Esophagus muscularis mucosa (tissue), 3 donors: ENCODE measurements around the gene CCDC182.

Experiments used
- POLR2A ChIP-seq: fragments of 450-650 bp; IDR thresholded peaks from one replicate; pipeline ENCODE4 v1.6.1; 2017; ENCODE audit warnings: antibody characterized with exemption, moderate library complexity, mild to moderate bottlenecking, low read depth
- POLR2AphosphoS5 ChIP-seq, 2 donors: sonication (generic); formaldehyde crosslinking; IDR thresholded peaks; one replicate each; pipeline ENCODE4 v1.6.1; 2017; ENCODE audit warnings: antibody characterized with exemption in 2 of 2
- TF ChIP-seq, protein P1 (sequence below), 3 experiments: fragments of 200-600 bp in 2 of 3; fragments of 450-650 bp in 1 of 3; sonication (generic) in 2 of 3; IDR thresholded peaks; one replicate each; pipeline ENCODE4 v1.5.1; 2017 to 2019; ENCODE audit warnings: antibody characterized with exemption in 3 of 3, mild to moderate bottlenecking in 2 of 3, moderate library complexity in 1 of 3

DNA sequence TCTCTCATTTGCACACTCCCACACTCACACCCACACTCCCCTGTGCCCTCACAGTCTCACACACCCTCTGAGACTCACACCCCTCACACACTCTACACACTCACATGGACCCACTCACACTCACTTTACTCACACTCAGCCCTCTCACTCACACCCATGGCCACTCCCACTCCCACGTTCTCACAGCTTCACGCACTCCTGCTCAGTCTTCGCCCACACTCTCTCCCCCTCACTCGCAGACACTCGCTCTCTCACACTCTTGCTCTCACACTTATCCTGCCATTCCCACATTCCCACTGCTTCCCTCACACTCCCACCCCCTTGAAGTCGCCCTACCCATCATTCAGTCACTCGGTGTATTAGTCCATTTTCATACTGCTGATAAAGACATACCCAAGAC lies 47.9 kb downstream of the CCDC182 start:
- TF ChIP-seq, protein P1, sequence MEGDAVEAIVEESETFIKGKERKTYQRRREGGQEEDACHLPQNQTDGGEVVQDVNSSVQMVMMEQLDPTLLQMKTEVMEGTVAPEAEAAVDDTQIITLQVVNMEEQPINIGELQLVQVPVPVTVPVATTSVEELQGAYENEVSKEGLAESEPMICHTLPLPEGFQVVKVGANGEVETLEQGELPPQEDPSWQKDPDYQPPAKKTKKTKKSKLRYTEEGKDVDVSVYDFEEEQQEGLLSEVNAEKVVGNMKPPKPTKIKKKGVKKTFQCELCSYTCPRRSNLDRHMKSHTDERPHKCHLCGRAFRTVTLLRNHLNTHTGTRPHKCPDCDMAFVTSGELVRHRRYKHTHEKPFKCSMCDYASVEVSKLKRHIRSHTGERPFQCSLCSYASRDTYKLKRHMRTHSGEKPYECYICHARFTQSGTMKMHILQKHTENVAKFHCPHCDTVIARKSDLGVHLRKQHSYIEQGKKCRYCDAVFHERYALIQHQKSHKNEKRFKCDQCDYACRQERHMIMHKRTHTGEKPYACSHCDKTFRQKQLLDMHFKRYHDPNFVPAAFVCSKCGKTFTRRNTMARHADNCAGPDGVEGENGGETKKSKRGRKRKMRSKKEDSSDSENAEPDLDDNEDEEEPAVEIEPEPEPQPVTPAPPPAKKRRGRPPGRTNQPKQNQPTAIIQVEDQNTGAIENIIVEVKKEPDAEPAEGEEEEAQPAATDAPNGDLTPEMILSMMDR (IDR thresholded peaks at IDR 0.05): no peak
- TF ChIP-seq POLR2AphosphoS5 (IDR thresholded peaks at IDR 0.05): no peak
- TF ChIP-seq POLR2A: no peak
